MM.1S (cell line): Measurements from ENCODE around the gene CARD11.

Experiments
- CTCF ChIP-seq: fragments of 300-600 bp; sonication (generic); IDR thresholded peaks from 2 replicates; pipeline ENCODE4 v1.5.1; 2016; ENCODE audit warnings: antibody characterized with exemption, low read length, mixed read lengths
- EZH2phosphoT487 ChIP-seq: fragments of 300-600 bp; sonication (generic); IDR thresholded peaks from 2 replicates; pipeline ENCODE4 v1.6.1; 2018; ENCODE audit warnings: antibody characterized with exemption, low read length

GRCh38 chr7:2908103-2908683, 135.5 kb downstream of the CARD11 start:
- TF ChIP-seq CTCF: no peak
- no peak for TF ChIP-seq EZH2phosphoT487
